Calu3 (cell line): ENCODE measurements around the gene FZR1. TPM values are rescaled to one million over a fixed set of nuclear protein-coding genes. Genes with fewer than 3 reads are reported as not detected.
A peak's percentile ranks its signal among the peaks of the same experiment; 100 is the strongest.

ENCODE experiments used
- BruUV-seq: library from RNA; stranded (reverse); fragments of 400-500 nt; replicated peaks from 2 replicates; lab custom pipeline; 2021; lab: Mats Ljungman, UMichigan
- CTCF ChIA-PET: fragments of 300-600 bp; sonication (Branson Sonifier 250); formaldehyde crosslinking; loops from one replicate; lab custom pipeline; 2022; ENCODE audit warnings: antibody characterized with exemption; lab: Charles Lee
- DNase-seq: peaks from one replicate; pipeline ENCODE4 v3.0.0; 2022
- H3K27ac Mint-ChIP-seq: one replicate; pipeline ENCODE4 v1.8.0; 2022; ENCODE audit warnings: mixed read lengths; ENCODE audit not compliant: unreplicated experiment
- H3K27me3 Mint-ChIP-seq: one replicate; pipeline ENCODE4 v1.8.0; 2022; ENCODE audit warnings: mixed read lengths; ENCODE audit not compliant: unreplicated experiment
- H3K36me3 Mint-ChIP-seq: one replicate; pipeline ENCODE4 v1.8.0; 2022; ENCODE audit warnings: mild to moderate bottlenecking, moderate library complexity, mixed read lengths; ENCODE audit not compliant: insufficient read depth, unreplicated experiment
- H3K4me1 Mint-ChIP-seq: one replicate; pipeline ENCODE4 v1.8.0; 2022; ENCODE audit warnings: mild to moderate bottlenecking, low read depth, mixed read lengths; ENCODE audit not compliant: unreplicated experiment
- H3K4me3 Mint-ChIP-seq: one replicate; pipeline ENCODE4 v1.8.0; 2022; ENCODE audit warnings: mild to moderate bottlenecking, low read depth, moderate library complexity, mixed read lengths; ENCODE audit not compliant: unreplicated experiment
- H3K9me3 Mint-ChIP-seq: one replicate; pipeline ENCODE4 v1.8.0; 2022; ENCODE audit warnings: low read depth, mixed read lengths; ENCODE audit not compliant: unreplicated experiment
- intact Hi-C: fragments of 100-400 bp; cut with micrococcal nuclease; formaldehyde crosslinking; loops from one replicate; pipeline ENCODE4 v1.10.0; 2022; ENCODE audit not compliant: unreplicated experiment
- total RNA-seq: library from RNA; stranded (reverse); gene quantifications from 2 replicates; pipeline ENCODE4 v1.2.3, GENCODE V29; 2022
- TF ChIP-seq, protein P1 (sequence below): fragments of 200-600 bp; IDR thresholded peaks from one replicate; pipeline ENCODE4 v1.8.0; 2022; ENCODE audit warnings: antibody characterized with exemption; ENCODE audit not compliant: unreplicated experiment

Gene FZR1
- total RNA-seq, 1 experiment from 2014 or later: 33.1 TPM

DNA sequence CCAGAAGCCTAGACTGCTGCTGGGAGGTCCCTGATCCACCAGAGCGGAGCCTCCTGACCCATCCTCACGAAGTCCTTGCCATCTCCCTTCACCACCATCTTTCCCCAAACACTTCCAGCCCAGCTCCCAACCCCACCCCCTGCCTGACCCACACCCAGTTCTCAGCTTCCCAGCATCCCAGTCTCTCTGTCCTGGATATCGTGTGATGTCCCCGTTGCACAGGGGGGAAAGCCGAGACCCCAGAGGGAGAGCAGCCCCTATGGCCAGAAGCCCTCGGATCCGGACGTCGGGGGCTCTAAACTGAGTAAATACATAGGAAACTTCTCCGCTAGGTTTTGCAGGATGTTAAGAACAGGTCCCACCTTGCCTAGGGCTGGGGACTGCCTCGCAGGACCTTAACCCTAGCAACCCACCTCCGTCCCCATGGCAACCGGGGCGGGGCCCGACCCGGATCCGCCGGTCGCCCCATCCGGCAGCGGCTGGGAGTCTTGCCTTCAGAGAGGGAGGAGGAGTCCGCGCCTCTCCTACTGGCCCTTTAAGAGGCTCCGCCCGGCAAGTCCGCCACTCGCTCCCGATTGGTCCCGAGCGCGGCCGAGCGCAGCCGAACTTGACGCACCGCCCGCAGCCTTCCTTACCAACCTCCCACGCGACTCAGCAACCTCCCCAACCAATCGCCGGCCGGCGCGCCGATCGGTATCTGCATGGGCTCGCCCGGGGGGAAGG lies 66.2 kb downstream of the FZR1 start:
- CTCF ChIA-PET: no interaction called here
- no peaks in the 10 kb centered on the region for H3K27me3 Mint-ChIP-seq
- H3K4me1 Mint-ChIP-seq: no peaks in the 10 kb centered on the region
- H3K36me3 Mint-ChIP-seq: peaks cover 45% of the 10 kb centered on the region
- peak overlapping the region; percentile 72 for H3K4me3 Mint-ChIP-seq
- H3K27ac Mint-ChIP-seq: peak overlapping the region; percentile 56
- peak; percentile 95 for DNase-seq
- H3K9me3 Mint-ChIP-seq: no peaks in the 10 kb centered on the region
- BruUV-seq: no TSS peak
- intact Hi-C loops: no loop called here
- TF ChIP-seq, protein P1, sequence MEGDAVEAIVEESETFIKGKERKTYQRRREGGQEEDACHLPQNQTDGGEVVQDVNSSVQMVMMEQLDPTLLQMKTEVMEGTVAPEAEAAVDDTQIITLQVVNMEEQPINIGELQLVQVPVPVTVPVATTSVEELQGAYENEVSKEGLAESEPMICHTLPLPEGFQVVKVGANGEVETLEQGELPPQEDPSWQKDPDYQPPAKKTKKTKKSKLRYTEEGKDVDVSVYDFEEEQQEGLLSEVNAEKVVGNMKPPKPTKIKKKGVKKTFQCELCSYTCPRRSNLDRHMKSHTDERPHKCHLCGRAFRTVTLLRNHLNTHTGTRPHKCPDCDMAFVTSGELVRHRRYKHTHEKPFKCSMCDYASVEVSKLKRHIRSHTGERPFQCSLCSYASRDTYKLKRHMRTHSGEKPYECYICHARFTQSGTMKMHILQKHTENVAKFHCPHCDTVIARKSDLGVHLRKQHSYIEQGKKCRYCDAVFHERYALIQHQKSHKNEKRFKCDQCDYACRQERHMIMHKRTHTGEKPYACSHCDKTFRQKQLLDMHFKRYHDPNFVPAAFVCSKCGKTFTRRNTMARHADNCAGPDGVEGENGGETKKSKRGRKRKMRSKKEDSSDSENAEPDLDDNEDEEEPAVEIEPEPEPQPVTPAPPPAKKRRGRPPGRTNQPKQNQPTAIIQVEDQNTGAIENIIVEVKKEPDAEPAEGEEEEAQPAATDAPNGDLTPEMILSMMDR: no peak

DNA sequence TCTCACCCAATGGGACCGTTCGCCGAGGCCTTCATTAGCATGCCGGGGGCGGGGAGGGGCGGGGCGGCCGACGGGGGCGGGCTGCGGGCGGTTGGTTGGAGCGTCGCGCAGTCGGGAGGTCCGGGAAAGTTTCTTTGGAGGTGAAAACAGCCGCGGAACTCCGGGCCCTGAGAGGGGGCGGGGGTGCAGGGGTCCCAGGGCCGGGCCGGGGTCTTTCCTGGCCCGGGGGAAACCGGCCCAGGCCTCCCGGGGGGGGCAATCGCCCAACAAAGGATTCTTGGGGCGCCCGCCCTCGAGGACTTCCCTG lies 66.7 kb downstream of the FZR1 start, which contains the start of gene HMG20B:
HMG20B (plus strand) TSS at position 90 of the 307 bp plus-strand sequence. CDS start 366 bp downstream, outside the sequence.
- CTCF ChIA-PET: no interaction called here
- no peaks in the 10 kb centered on the region for H3K9me3 Mint-ChIP-seq
- peak within 1 kb of the TSS; percentile 72 for H3K4me3 Mint-ChIP-seq
- H3K27ac Mint-ChIP-seq: peak within 1 kb of the TSS; percentile 63
- no peaks in the 10 kb centered on the region for H3K4me1 Mint-ChIP-seq
- TF ChIP-seq, protein P1: no peak
- no TSS peak for BruUV-seq
- no peaks in the 10 kb centered on the region for H3K27me3 Mint-ChIP-seq
- DNase-seq: no peak
- H3K36me3 Mint-ChIP-seq: peaks cover 45% of the 10 kb centered on the region
- intact Hi-C loops: no loop called here

DNA sequence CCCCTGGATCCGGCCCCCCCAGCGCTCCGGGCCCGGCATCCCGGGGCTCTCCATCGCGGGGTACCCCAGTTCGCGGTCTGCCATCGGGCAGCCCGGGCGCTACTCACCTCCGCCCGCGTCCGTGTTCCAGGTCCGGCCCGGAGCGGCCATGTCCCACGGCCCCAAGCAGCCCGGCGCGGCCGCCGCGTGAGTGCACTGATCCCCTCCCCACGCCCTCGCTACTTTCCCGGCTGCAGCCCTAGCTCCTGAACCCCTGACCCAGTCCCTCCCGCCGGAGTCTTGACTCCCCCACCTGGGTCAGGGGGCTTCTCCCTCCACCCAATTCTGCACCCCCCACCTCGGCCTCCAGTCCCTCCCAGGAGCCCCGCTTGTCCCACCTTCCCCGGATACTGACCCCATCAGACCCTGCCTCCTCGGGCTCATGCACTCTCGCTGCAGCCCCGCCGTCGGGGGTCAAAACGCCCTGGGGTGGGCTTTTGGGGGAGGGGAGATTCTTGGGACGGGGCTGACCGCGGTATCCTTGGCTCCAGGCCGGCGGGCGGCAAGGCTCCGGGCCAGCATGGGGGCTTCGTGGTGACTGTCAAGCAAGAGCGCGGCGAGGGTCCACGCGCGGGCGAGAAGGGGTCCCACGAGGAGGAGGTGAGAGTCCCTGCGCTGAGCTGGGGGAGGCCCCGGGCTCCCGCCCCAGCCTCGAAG lies 67.2 kb downstream of the FZR1 start:
- Mint-ChIP-seq H3K27me3 (no peaks in the 10 kb centered on the region), H3K36me3 (peaks cover 45% of the 10 kb centered on the region), H3K4me3 (peak overlapping the region; percentile 72), H3K27ac (peak overlapping the region; percentile 63), H3K9me3 (no peaks in the 10 kb centered on the region), H3K4me1 (no peaks in the 10 kb centered on the region)
- TSS peak; percentile 54 for BruUV-seq
- no peak for DNase-seq
- intact Hi-C loops: no loop called here
- CTCF ChIA-PET: interaction anchor here (1.0 kb wide), 1 partner anchor 28 kb away, joined by 3 read pairs; no protein-coding TSS in a partner anchor
- TF ChIP-seq, protein P1: no peak

DNA sequence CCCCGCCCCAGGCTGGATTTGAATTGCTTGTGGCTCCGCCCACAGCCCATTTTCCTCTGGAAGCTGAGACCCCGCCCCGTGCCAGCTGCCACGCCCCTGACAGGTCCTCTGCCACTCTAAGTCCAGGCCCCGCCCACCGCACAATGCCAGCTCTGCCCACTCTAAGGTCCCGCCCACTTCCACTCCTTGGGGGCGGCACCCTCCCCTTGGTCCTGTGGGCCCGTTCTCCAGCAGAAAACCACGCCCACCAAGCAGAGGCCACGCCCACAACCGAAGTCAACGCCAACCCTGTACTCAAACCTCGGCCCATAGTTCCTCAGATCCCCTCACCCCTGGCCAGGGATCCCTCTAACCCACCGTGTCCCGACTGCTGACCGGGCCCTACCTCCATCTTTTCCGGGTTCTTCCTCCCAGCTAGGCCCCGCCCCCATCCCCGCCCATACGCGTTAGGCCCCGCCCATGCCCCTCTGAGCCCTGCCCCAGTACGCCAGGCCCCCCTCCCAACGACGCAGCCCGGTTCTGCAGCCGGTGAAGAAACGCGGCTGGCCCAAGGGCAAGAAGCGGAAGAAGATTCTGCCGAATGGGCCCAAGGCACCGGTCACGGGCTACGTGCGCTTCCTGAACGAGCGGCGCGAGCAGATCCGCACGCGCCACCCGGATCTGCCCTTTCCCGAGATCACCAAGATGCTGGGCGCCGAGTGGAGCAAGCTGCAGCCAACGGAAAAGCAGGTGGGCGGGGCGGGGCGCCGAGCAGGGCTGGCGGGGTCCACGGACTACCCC lies 67.9 kb downstream of the FZR1 start:
- BruUV-seq: no TSS peak
- peak; percentile 90 for DNase-seq
- intact Hi-C loops: no loop called here
- Mint-ChIP-seq H3K27ac (peak overlapping the region; percentile 63), H3K36me3 (peaks cover 45% of the 10 kb centered on the region), H3K27me3 (no peaks in the 10 kb centered on the region), H3K9me3 (no peaks in the 10 kb centered on the region), H3K4me3 (peak overlapping the region; percentile 72), H3K4me1 (no peaks in the 10 kb centered on the region)
- CTCF ChIA-PET: interaction anchor here (0.7 to 1.0 kb wide), 2 partner anchors 29 to 100 kb away, joined by 3 to 4 read pairs; no protein-coding TSS in a partner anchor
- TF ChIP-seq, protein P1: no peak
